CD4-positive, alpha-beta T cell treated with Interleukin-15 for 4 hours (primary cell): ENCODE measurements around the gene SHROOM1.
"Not testable (repeated sequence)": the region's sequence is repeated elsewhere in the genome, so short reads cannot be mapped to it uniquely, and the experiment has no call there.

Experiments used
- DNase-seq: peaks from one replicate; pipeline ENCODE4 v3.0.0-alpha.2; 2020; ENCODE audit warnings: low spot score

Gene SHROOM1

DNA sequence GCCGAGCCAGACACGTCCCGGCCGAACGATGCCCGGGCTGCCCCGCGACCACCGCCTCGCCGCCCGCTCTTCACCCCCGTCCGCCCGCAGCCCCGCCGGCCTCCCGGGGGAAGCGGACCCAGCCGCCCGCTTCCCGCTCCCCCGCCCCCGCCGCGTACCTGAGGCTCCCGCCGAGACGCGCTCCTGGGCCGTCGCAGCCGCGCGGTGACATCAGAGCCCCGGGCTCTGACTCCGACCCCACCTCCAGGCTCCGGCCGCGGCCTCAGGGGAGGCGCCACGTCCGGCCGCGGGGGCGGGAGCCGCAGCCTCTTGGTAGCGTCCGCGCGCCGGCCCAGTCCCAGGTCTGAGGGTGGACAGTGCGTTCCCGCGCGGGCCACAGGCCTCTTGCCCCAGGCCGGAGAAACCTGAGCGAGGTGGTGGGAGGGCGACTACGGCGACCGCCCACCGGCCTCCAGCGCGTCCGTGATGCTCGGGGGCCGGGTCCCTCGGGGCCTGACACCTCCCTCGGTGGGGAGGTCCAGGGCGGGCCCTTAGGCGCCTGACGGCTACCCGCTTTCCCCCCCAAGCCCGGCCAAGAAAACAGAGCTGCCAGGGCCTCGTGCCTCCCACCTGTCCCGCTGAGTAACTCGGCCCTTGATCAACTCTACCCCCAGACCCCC lies at the start of gene SHROOM1:
Gene SHROOM1, minus strand, starts transcription at position 212 of the 659 bp plus-strand sequence. CDS start 4,507 bp downstream, outside the sequence.
- no peak for DNase-seq

DNA sequence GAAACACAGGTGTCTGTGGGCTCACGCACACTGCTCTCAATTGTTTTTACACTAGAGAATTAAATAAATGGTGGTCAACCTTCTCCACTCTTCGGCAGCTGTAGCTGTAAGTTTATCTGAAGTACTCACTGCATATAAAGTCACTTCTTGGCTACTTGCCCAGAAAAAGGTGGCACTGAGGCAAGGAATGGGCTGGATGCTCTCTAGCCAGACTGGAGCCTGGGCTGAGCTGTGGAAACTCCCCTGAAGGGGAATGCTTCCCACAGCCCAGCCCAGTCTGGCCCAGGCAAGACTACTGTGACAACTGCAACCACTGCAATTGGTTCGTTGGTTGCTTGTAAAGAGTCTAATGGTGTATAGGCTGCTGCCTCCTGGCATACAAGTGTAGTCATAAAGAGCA lies 47.5 kb upstream of the SHROOM1 start:
- no peak for DNase-seq

DNA sequence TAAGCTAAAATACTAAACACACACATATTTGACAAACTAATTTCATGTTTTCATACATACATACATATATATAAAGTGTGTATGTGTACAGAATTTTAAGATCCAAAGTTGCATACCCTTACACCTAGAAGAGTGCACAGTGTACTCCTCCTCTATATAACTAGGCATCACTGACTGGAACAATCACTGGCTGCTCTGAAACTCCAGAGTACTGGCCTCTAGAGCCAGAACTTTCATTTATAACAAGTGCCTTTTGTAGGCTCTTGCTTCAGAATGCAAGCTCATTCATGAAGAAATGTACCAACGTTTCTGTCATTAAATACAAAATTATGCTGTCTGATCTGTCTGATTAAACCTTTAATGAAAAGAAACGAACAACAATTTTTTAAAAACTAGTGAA lies 47.0 kb upstream of the SHROOM1 start:
- DNase-seq, result no peak

DNA sequence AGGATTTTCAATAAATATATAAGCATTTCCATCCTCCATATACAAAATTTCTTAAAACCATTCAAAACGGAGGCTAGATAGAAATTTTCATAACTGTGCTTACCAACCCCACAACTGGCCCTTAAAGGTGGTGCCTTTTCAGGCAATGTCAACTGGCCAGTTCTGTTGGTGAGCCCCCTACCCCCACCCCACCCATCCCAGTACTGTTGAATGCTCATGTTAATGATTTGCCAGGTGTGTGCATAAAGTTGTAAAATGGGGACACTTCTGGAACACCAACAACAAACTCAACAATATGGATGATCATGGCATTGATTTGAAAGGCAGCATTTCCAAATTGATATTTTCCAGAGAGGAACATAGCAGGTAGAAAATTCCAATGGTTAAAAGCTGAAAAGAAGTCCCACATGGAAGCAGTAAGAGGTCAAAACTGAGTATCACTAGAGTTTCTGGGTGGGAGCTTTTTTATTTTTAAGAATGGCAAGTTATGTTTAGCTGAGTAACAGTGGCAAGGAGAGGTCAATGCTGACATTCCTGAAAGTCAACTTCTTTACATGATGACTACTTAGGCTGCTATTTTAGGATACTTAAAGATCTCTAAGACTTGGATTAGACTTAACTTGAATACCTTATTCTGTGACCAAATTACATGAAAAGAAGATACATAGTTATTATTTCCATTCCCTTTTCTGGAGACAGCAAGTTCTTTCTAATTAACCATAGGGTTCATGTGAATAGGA lies 45.7 kb upstream of the SHROOM1 start:
- DNase-seq, result no peak

DNA sequence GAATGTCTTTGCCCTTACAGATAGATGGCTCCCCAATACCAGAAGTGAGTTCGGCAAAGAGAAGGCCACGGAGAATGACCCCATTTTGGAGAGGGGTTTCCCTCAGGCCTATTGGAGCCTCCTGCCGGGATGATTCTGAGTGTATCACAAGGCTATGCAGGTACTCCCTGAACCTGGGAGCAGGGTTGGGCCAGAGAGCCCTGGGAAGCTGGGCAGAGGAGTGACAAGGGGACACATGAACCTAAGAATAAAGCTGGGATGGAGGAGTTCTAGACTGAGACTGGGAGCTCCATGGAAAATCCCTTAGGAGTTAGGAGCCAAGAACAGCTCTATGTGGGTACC lies 43.5 kb upstream of the SHROOM1 start:
- DNase-seq, result no peak

- no peak for DNase-seq
These were observed 42.9 kb upstream of the SHROOM1 start, which contains the start of gene LEAP2 for GRCh38 chr5:132873119-132873929. TSS of gene LEAP2 (plus strand) at chr5:132873668. CDS start at chr5:132873695, 27 bp downstream.

DNA sequence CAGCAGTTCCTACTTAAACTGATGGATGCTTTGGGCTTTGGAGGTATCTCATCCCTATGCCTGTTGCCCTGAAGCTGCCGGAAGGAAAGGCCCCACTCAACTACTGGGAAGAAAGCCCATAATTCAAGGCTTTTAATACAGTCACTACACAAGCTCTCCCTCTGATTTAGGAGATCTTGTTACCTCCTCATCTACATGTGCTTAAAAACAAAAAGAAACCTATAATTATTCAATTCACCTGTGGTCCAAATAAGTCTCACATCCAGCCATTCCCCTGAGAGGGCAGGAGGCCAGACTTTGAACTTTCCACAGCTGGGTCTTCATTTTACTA lies 42.3 kb upstream of the SHROOM1 start:
- no peak for DNase-seq

DNA sequence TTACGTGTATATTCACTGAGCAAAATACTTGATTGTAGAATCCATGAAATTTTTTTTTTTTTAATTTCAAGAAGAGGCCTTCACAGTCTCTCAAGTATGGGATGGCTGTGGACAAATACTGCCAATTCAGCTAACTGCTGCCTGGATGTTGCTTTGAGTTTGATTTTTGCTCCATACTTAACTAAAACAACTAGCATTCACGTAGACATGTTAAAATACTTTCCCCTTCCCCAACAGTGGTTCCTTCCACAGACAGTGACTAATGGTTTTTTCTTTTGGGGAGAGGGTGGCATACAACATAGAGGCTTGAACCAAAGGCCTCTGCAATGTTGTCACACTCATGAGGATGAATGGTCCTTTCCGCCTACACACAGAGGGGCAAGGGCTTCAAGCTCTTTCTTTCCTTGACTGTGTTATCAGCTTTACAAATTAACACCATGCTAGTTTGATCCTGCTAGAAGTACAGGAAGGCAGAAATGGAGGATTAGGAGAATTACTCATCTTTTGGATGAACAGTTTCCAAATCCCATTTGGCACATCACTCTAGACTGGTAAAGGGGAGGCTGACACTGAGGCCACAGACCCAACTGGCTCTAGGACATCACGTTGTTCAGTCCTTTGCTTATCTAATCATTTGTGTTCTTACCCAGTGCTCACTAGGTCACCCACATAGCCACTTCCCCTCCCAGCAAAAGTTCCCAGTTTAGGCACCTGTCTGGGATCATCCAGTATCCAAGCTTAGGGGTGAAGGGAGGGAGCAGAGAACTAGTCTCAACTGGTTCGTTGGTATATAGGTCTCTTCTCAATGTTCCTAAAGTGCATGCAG lies 41.2 kb upstream of the SHROOM1 start:
- DNase-seq, result no peak

GRCh38 chr5:132870801-132871200 lies 40.4 kb upstream of the SHROOM1 start:
- DNase-seq, result no peak

- no peak for DNase-seq
These were observed 38.3 kb upstream of the SHROOM1 start for GRCh38 chr5:132868754-132869153.

DNA sequence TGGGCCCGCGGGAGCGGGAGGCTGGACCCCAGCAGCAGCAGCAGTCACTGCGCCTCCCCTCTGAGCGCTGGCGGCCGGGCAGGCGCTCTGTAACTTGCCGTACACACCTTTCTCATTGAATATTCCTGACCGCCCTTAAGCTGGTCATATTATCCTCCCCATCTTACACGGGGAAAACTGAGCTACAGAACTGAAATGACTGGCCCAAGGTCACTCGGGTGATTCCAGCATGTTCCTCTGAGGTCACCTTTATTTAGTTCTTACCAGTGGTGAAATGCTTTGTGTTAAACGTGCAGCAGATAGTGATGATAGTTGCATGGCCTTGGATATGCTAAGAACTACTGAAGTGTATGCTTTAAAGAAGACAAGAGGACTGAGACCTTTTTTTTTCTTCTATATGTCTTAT lies 36.6 kb upstream of the SHROOM1 start:
- DNase-seq, result no peak

DNA sequence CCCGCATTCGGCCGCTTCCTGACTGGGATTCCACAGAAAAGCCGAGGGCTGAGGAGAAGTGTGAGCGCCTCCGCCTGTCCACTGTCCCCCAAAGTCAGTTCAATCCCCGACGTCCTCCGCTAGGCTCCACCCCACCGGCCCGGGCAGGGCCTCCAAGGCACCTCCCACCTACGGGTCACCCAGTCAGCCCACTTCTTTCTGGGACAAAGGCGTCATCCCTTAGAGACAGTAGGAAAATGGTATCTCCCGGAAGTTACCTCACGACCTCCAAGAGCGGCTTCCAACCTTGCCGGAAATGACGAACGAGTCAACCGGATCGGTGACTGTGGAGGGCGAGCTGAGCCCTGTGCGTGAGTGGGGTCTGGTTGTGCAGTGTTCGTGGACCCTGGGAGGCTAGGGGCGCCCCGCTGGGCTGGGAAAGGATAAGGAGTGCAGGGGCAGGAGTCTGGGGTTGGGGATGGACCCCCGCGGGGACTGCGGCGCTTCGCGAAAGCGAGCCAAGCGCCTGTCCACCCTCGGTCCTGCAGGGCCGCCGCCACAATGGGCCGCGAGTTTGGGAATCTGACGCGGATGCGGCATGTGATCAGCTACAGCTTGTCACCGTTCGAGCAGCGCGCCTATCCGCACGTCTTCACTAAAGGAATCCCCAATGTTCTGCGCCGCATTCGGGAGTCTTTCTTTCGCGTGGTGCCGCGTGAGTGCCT lies 36.0 kb upstream of the SHROOM1 start, which contains the start of the genes GDF9 and UQCRQ:
Gene GDF9, minus strand, starts transcription at position 128 of the 704 bp plus-strand sequence. CDS start 1,936 bp downstream, outside the sequence.
Gene UQCRQ, plus strand, starts transcription at position 301 of the 704 bp plus-strand sequence. Its CDS starts 240 bp downstream, at position 541.
- peak; percentile 96 for DNase-seq

- no peak for DNase-seq
These were observed 35.4 kb upstream of the SHROOM1 start for GRCh38 chr5:132865668-132866341.

DNA sequence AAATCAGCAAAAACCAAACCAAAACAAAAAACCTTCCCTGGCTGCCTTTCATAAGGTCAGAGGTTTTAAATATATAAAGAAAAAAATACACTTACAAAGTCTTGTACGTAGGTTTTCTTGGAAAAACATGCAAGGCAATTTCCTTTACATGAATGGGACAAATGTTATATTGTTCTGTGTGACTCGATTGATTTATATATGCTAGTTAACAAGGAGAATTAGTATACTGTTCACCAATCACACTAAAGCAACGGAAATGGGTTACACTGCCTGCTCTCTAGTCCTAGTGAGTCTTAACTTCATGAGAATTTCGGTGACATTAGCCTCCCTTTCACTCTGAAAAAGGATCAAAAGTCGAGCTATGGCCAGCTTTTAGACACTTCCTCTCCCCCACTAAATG lies 30.3 kb upstream of the SHROOM1 start:
- DNase-seq, result no peak

GRCh38 chr5:132859889-132860437 lies 29.5 kb upstream of the SHROOM1 start:
- DNase-seq, result no peak

GRCh38 chr5:132856011-132856410 lies 25.6 kb upstream of the SHROOM1 start:
- DNase-seq, result no peak

DNA sequence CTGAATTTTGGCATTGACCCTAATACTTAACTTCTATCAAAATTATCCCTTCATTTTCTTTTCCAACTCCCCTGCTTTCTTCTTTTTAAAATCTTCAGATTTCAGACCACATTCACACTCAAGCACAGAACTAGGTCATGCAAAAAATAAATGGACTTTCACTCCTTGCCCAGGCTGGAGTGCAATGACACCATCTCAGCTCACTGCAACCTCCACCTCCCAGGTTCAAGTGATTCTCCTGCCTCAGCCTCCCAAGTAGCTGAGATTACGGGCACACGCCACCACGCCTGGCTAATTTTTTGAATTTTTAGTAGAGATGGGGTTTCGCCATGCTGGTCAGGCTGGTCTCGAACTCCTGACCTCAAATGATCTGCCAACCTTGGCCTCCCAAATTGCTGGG lies 24.5 kb upstream of the SHROOM1 start:
- not testable (repeated sequence) for DNase-seq

- DNase-seq, result no peak
These were observed 23.9 kb upstream of the SHROOM1 start for GRCh38 chr5:132854301-132854700.

DNA sequence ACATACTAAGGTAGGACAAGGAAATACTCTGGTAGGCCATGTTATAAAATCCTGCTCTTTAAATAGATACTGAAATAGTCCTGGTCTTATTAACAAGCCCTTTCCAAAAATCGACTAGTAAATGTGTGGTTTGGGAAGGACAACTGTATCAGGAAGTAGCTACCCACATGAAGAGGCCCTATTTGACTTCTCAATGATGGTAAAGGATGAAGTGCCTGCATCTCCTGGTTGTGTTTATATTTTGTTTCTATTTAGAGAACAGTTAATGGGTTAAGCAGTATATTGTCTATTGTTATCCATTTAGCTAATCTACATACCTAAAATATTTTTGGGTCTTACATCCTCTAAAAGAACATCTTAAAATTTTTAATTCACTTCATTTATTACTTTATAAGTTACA lies 23.3 kb upstream of the SHROOM1 start:
- no peak for DNase-seq

DNA sequence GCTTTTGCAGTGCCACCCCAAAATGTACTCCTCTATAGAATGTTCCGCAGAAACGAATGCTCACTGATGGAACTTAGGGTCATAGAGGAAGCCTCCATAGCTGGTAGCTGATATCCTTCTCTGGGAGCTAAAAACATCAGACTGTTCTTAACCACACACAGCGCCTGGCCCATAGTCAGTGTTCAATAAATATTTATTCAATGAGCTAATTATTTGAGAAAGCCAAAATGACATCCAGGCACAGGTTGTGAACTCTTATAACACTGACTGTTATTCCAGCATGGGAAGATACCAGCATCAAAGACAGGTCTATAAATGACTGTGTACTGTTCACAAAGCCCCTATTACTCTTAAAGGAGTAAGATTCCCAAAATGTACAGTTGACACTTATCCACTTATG lies 22.9 kb upstream of the SHROOM1 start:
- DNase-seq, result no peak
